Smooth muscle cell (in vitro differentiated cells): Measurements from ENCODE around the gene TAF11L3. TPM values are rescaled to one million over a fixed set of nuclear protein-coding genes. Genes with fewer than 3 reads are reported as not detected.
"Not testable (repeated sequence)": the region's sequence is repeated elsewhere in the genome, so short reads cannot be mapped to it uniquely, and the experiment has no call there.

ENCODE experiments used
- DNase-seq: peaks from one replicate; lab custom pipeline; 2025; ENCODE audit not compliant: unreplicated experiment; lab: John Stamatoyannopoulos, UW
- H2AFZ ChIP-seq: fragments of 200-600 bp; sonication (generic); 2 replicates; pipeline ENCODE4 v1.6.0; 2016; ENCODE audit warnings: antibody characterized with exemption, low read depth, mild to moderate bottlenecking
- H3F3A ChIP-seq: fragments of 200-600 bp; sonication (generic); 2 replicates; pipeline ENCODE4 v1.6.0; 2017; ENCODE audit warnings: antibody characterized with exemption, low read depth
- H3K27ac ChIP-seq: fragments of 200-600 bp; sonication (generic); 2 replicates; pipeline ENCODE4 v1.5.1; 2016; ENCODE audit warnings: low read depth, mild to moderate bottlenecking
- H3K27me3 ChIP-seq: fragments of 200-600 bp; sonication (generic); 2 replicates; pipeline ENCODE4 v1.6.1; 2016; ENCODE audit warnings: low read depth, mild to moderate bottlenecking
- H3K36me3 ChIP-seq: fragments of 200-600 bp; sonication (generic); 2 replicates; pipeline ENCODE4 v1.5.1; 2016; ENCODE audit warnings: low read depth
- H3K4me1 ChIP-seq: fragments of 200-600 bp; sonication (generic); 2 replicates; pipeline ENCODE4 v1.5.1; 2016; ENCODE audit warnings: low read depth
- H3K4me2 ChIP-seq: fragments of 200-600 bp; sonication (generic); 2 replicates; pipeline ENCODE4 v1.6.0; 2016; ENCODE audit warnings: mild to moderate bottlenecking
- H3K4me3 ChIP-seq: fragments of 200-600 bp; sonication (generic); 2 replicates; pipeline ENCODE4 v1.5.1; 2016; ENCODE audit warnings: mild to moderate bottlenecking
- H3K79me2 ChIP-seq: fragments of 200-600 bp; sonication (generic); 2 replicates; pipeline ENCODE4 v1.6.0; 2016; ENCODE audit warnings: low read depth, mild to moderate bottlenecking
- H3K9ac ChIP-seq: fragments of 200-600 bp; sonication (generic); 2 replicates; pipeline ENCODE4 v1.6.0; 2016; ENCODE audit warnings: low read depth
- H3K9me3 ChIP-seq: fragments of 200-600 bp; sonication (generic); replicated peaks from 2 replicates; pipeline ENCODE4 v1.5.1; 2016; ENCODE audit warnings: low read depth
- H4K20me1 ChIP-seq: fragments of 200-600 bp; sonication (generic); 2 replicates; pipeline ENCODE4 v1.6.0; 2016; ENCODE audit warnings: low read depth
- WGBS: methylation state at CpG from one replicate; pipeline ENCODE4 v1.1.7; 2016; ENCODE audit warnings: low lambda C conversion rate; 5-methylcytosine and 5-hydroxymethylcytosine counted together
- polyA plus RNA-seq: library from polyadenylated mRNA; unstranded; fragments of >200 nt; fragmentation: Nextera tagmentation; extraction: Ambion mirVana; gene quantifications from 2 replicates; pipeline ENCODE4 v1.2.1, GENCODE V29; 2016
- small RNA-seq: library from RNA; depleted of rRNA; stranded (forward); fragments of <200 nt; gene quantifications from one replicate; pipeline ENCODE3, GENCODE V24; 2014
- total RNA-seq: library from RNA; depleted of rRNA; stranded (reverse); fragments of >200 nt; gene quantifications from 2 replicates; pipeline ENCODE4 v1.2.3, GENCODE V29; 2014

The TAF11L3 gene
- total and polyA plus RNA-seq, 2 experiments from 2014 or later, result not detected

DNA sequence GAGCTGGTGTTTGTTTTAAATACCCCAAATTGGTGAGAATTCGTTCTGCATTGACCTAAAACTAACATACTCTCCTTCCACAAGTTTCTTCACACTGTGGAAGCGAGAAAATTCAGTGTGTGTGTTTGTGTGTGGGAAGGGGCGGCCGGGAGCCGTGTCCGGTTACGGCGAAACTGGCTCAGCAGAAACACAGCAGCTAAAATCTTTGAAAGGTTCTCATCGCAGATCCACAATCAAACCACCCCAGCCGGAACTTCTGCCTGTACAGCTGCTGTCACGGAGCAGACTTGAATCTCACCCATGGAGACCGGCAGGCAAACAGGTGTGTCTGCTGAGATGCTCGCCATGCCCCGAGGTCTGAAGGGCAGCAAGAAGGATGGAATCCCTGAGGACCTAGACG lies 3.3 kb downstream of the TAF11L3 start, which contains the start of gene TAF11L4:
TSS of gene TAF11L4 (plus strand) at position 301 of the 400 bp plus-strand sequence.
- not testable (repeated sequence) for DNase-seq, H3F3A ChIP-seq, H3K27ac ChIP-seq, H3K27me3 ChIP-seq, H3K4me3 ChIP-seq, H3K4me1 ChIP-seq, H3K79me2 ChIP-seq, H3K9me3 ChIP-seq, H3K9ac ChIP-seq, H3K36me3 ChIP-seq, H4K20me1 ChIP-seq, H2AFZ ChIP-seq, H3K4me2 ChIP-seq
- WGBS, result no CpG with 5 or more reads among the region's 15 CpGs

DNA sequence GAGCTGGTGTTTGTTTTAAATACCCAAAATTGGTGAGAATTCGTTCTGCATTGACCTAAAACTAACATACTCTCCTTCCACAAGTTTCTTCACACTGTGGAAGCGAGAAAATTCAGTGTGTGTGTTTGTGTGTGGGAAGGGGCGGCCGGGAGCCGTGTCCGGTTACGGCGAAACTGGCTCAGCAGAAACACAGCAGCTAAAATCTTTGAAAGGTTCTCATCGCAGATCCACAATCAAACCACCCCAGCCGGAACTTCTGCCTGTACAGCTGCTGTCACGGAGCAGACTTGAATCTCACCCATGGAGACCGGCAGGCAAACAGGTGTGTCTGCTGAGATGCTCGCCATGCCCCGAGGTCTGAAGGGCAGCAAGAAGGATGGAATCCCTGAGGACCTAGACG lies 6.8 kb downstream of the TAF11L3 start, which contains the start of gene TAF11L5:
TSS of gene TAF11L5 (plus strand) at position 301 of the 400 bp plus-strand sequence.
- not testable (repeated sequence) for H3K9me3 ChIP-seq, H3K27ac ChIP-seq, H3K4me3 ChIP-seq, H3K36me3 ChIP-seq, H3F3A ChIP-seq, H3K4me1 ChIP-seq, H4K20me1 ChIP-seq, H3K79me2 ChIP-seq, H3K4me2 ChIP-seq, H2AFZ ChIP-seq, DNase-seq, H3K27me3 ChIP-seq, H3K9ac ChIP-seq
- WGBS, result no CpG with 5 or more reads among the region's 15 CpGs

DNA sequence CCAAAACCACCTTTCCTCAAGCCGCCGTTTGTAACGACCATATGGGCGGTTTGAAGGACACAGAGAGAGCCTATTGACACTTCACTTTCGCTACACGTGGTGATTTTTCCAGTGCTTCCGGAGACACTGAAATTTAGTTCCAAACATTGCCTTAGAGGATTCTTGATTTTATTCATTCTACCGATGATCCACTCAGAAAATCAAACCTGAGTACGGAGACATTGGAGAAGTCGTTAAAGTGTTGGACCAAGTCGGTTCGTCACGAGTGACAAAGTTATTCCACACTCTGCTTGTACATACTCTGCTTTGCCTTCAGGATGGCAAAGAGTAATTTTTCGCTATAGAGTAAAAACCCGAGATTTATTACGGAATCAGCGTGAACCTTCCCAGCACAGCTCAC lies 8.3 kb downstream of the TAF11L3 start:
- not testable (repeated sequence) for H3K79me2 ChIP-seq, H4K20me1 ChIP-seq, H2AFZ ChIP-seq, H3F3A ChIP-seq, H3K9me3 ChIP-seq, H3K4me2 ChIP-seq, H3K27ac ChIP-seq, H3K4me3 ChIP-seq, H3K36me3 ChIP-seq, H3K9ac ChIP-seq, H3K27me3 ChIP-seq, DNase-seq, H3K4me1 ChIP-seq
- 94% methylated on average over 13 of the region's 17 CpGs for WGBS

DNA sequence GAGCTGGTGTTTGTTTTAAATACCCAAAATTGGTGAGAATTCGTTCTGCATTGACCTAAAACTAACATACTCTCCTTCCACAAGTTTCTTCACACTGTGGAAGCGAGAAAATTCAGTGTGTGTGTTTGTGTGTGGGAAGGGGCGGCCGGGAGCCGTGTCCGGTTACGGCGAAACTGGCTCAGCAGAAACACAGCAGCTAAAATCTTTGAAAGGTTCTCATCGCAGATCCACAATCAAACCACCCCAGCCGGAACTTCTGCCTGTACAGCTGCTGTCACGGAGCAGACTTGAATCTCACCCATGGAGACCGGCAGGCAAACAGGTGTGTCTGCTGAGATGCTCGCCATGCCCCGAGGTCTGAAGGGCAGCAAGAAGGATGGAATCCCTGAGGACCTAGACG lies 10.2 kb downstream of the TAF11L3 start, which contains the start of gene TAF11L6:
TSS of gene TAF11L6 (plus strand) at position 301 of the 400 bp plus-strand sequence.
- H4K20me1 ChIP-seq, H2AFZ ChIP-seq, H3K79me2 ChIP-seq, H3K27me3 ChIP-seq, H3K27ac ChIP-seq, H3K4me2 ChIP-seq, H3K36me3 ChIP-seq, H3K4me3 ChIP-seq, H3F3A ChIP-seq, H3K4me1 ChIP-seq, H3K9me3 ChIP-seq, H3K9ac ChIP-seq, DNase-seq: not testable (repeated sequence)
- WGBS, result no CpG with 5 or more reads among the region's 15 CpGs

Small RNA genes lying within 50 kb of the gene (small RNA-seq; reads per million reads assigned to genes)
- gene AC106774.3, result not detected

Other genes starting within 250 kb of the TAF11L3 start
- gene TAF11L2, start 20.1 kb upstream of the TAF11L3 start, total RNA-seq, result not detected in 2 replicates
- not detected in 2 replicates for gene TAF11L2, start 20.1 kb upstream of the TAF11L3 start, polyA plus RNA-seq
- gene TAF11L4, start 3.4 kb downstream of the TAF11L3 start, total RNA-seq, result not detected in 2 replicates
- not detected in 2 replicates for gene TAF11L4, start 3.4 kb downstream of the TAF11L3 start, polyA plus RNA-seq
- not detected in 2 replicates for gene TAF11L5, start 6.9 kb downstream of the TAF11L3 start, total RNA-seq
- gene TAF11L5, start 6.9 kb downstream of the TAF11L3 start, polyA plus RNA-seq, result not detected in 2 replicates
- gene TAF11L6, start 10.3 kb downstream of the TAF11L3 start, total RNA-seq, result not detected in 2 replicates
- not detected in 2 replicates for gene TAF11L6, start 10.3 kb downstream of the TAF11L3 start, polyA plus RNA-seq
- not detected in 2 replicates for gene TAF11L7, start 67.4 kb downstream of the TAF11L3 start, total RNA-seq
- gene TAF11L7, start 67.4 kb downstream of the TAF11L3 start, polyA plus RNA-seq, result not detected in 2 replicates
- gene TAF11L8, start 72.6 kb downstream of the TAF11L3 start, total RNA-seq, result not detected in 2 replicates
- gene TAF11L8, start 72.6 kb downstream of the TAF11L3 start, polyA plus RNA-seq, result not detected in 2 replicates
- not detected in 2 replicates for gene TAF11L9, start 76.0 kb downstream of the TAF11L3 start, total RNA-seq
- not detected in 2 replicates for gene TAF11L9, start 76.0 kb downstream of the TAF11L3 start, polyA plus RNA-seq
- not detected in 2 replicates for gene TAF11L10, start 79.5 kb downstream of the TAF11L3 start, total RNA-seq
- gene TAF11L10, start 79.5 kb downstream of the TAF11L3 start, polyA plus RNA-seq, result not detected in 2 replicates
- gene TAF11L11, start 85.8 kb downstream of the TAF11L3 start, total RNA-seq, result not detected in 2 replicates
- gene TAF11L11, start 85.8 kb downstream of the TAF11L3 start, polyA plus RNA-seq, result 0.53 TPM in 1 of 2 replicates, not detected in the other
- not detected in 2 replicates for gene TAF11L12, start 92.0 kb downstream of the TAF11L3 start, total RNA-seq
- gene TAF11L12, start 92.0 kb downstream of the TAF11L3 start, polyA plus RNA-seq, result not detected in 2 replicates
- gene TAF11L13, start 113.7 kb downstream of the TAF11L3 start, total RNA-seq, result not detected in 2 replicates
- not detected in 2 replicates for gene TAF11L13, start 113.7 kb downstream of the TAF11L3 start, polyA plus RNA-seq
- gene TAF11L14, start 116.1 kb downstream of the TAF11L3 start, total RNA-seq, result not detected in 2 replicates
- not detected in 2 replicates for gene TAF11L14, start 116.1 kb downstream of the TAF11L3 start, polyA plus RNA-seq